Measurements from ENCODE around the gene SLK. TPM values are rescaled to one million over a fixed set of nuclear protein-coding genes. Genes with fewer than 3 reads are reported as not detected.

Gene SLK
- total RNA-seq, 2 experiments from 2014 or later, result 32.7 to 36.3 TPM

Other genes with a start within 250 kb of the SLK start
- 10 to 100 TPM; 16.5 to 17.9 TPM for gene SH3PXD2A, start 111.6 kb upstream of the SLK start, total RNA-seq
- 10 to 100 TPM; 55.1 to 56.8 TPM for gene STN1, start 49.0 kb upstream of the SLK start, total RNA-seq
- not detected for gene COL17A1, start 118.7 kb downstream of the SLK start, total RNA-seq
- 10 to 100 TPM; 17.8 to 18.7 TPM for gene SFR1, start 155.0 kb downstream of the SLK start, total RNA-seq

Data from activated CD4-positive, alpha-beta memory T cell treated with anti-CD3 and anti-CD28 coated beads, Interleukin-2, amount 10 ng/mL, durations not matched to agents 7 days and 5 days (primary cell).